HepG2 (cell line): ENCODE data around the gene HOXA5. TPM values are rescaled to one million over a fixed set of nuclear protein-coding genes. Genes with fewer than 3 reads are reported as not detected.

Experiments used
- CEBPZ ChIP-seq: IDR thresholded peaks from 2 replicates; pipeline ENCODE4 v1.6.1; 2012; ENCODE audit warnings: low read length, improper control_type of control experiment
- GLI4 ChIP-seq: sonication (generic); formaldehyde crosslinking; IDR thresholded peaks from 2 replicates; pipeline ENCODE4 v1.5.1; 2020; ENCODE audit warnings: missing genetic modification reagents, mild to moderate bottlenecking, moderate library complexity, borderline replicate concordance
- GPBP1L1 ChIP-seq: sonication (generic); formaldehyde crosslinking; IDR thresholded peaks from 2 replicates; pipeline ENCODE4 v1.5.0; 2020; ENCODE audit warnings: mild to moderate bottlenecking, missing genetic modification reagents
- HMGXB4 ChIP-seq, 2 experiments: sonication (generic) in 1 of 2; formaldehyde crosslinking in 1 of 2; IDR thresholded peaks; 2 replicates each; pipeline versions ENCODE4 v1.4.0 to v1.6.1; 2018 to 2020; ENCODE audit warnings: missing genetic modification reagents in 2 of 2, borderline replicate concordance in 1 of 2, low read depth in 1 of 2, mild to moderate bottlenecking in 1 of 2, missing biosample characterization in 1 of 2
- MAZ ChIP-seq, 2 experiments: sonication (generic) in 1 of 2; formaldehyde crosslinking in 1 of 2; IDR thresholded peaks; 2 replicates each; pipeline versions ENCODE4 v1.5.0 to v1.6.1; 2012 to 2020; ENCODE audit warnings: low read depth in 2 of 2, mild to moderate bottlenecking in 2 of 2, borderline replicate concordance in 1 of 2, improper control_type of control experiment in 1 of 2, low read length in 1 of 2, missing genetic modification reagents in 1 of 2, moderate library complexity in 1 of 2
- POLR2AphosphoS2 ChIP-seq: IDR thresholded peaks from 2 replicates; pipeline ENCODE4 v1.6.1; 2011; ENCODE audit warnings: low read depth, low read length, improper control_type of control experiment
- SIX1 ChIP-seq: sonication (generic); formaldehyde crosslinking; IDR thresholded peaks from 2 replicates; pipeline ENCODE4 v1.4.0; 2020; ENCODE audit warnings: missing genetic modification reagents, borderline replicate concordance
- ZNF441 ChIP-seq: sonication (generic); formaldehyde crosslinking; IDR thresholded peaks from 2 replicates; pipeline ENCODE4 v1.7.0; 2021; ENCODE audit warnings: missing genetic modification reagents, borderline replicate concordance
- ZNF761 ChIP-seq: sonication (generic); formaldehyde crosslinking; conservative IDR thresholded peaks from 2 replicates; pipeline ENCODE4 v1.4.0; 2020; ENCODE audit warnings: mild to moderate bottlenecking, missing genetic modification reagents
- ZSCAN12 ChIP-seq: sonication (generic); formaldehyde crosslinking; IDR thresholded peaks from 2 replicates; pipeline ENCODE4 v1.9.0; 2021; ENCODE audit warnings: mild to moderate bottlenecking, missing genetic modification reagents
- polyA plus RNA-seq, 8 experiments: library from polyadenylated mRNA; depleted of rRNA in 3 of 8; stranded (reverse) in 7 of 8; unstranded in 1 of 8; fragments of >200 nt; fragmentation: Illumina TruSeq in 4 of 8; extraction: Trizol in 4 of 8; gene quantifications; 2 replicates each; pipeline versions ENCODE4 v1.2.1 to v1.2.3, GENCODE V29; 2011 to 2016; ENCODE audit warnings: low read depth in 4 of 8, missing spikeins in 1 of 8, mixed read lengths in 1 of 8; ENCODE audit not compliant: insufficient read depth in 1 of 8
- total RNA-seq, 5 experiments: library from RNA; depleted of rRNA; stranded (reverse); fragments of >200 nt; fragmentation: Illumina TruSeq; extraction: Trizol; gene quantifications; 2 replicates each; pipeline ENCODE4 v1.2.3, GENCODE V29; 2016; ENCODE audit warnings: low read depth in 1 of 5
- TF ChIP-seq, protein P1 (sequence below): IDR thresholded peaks from 2 replicates; pipeline ENCODE4 v1.6.1; 2016; ENCODE audit warnings: low read depth, missing genetic modification reagents, missing compliant biosample characterization
- TF ChIP-seq, protein P2 (sequence below): sonication (generic); formaldehyde crosslinking; IDR thresholded peaks from 2 replicates; pipeline ENCODE4 v1.5.0; 2020; ENCODE audit warnings: missing genetic modification reagents

The HOXA5 gene
- total and polyA plus RNA-seq, 2 of the 13 experiments (the other 11 are each of a cell fraction or from before 2014, with no cell fraction given), result 3.2 to 3.6 TPM

GRCh38 chr7:27143023-27143949 is at the start of gene HOXA5 (continued):
- peak; percentile 50 to 81; a peak in 3 of 4 replicates for TF ChIP-seq HMGXB4 (CRISPR knock-in tag; IDR thresholded peaks at IDR 0.05; ENCODE audit: borderline replicate concordance in 1 of 2, low read depth in 1 of 2)
- no peak for TF ChIP-seq GPBP1L1
- no peak for TF ChIP-seq ZNF761 (CRISPR knock-in tag)
- TF ChIP-seq ZNF441 (CRISPR knock-in tag), result no peak
- TF ChIP-seq SIX1 (CRISPR knock-in tag), result no peak
- TF ChIP-seq POLR2AphosphoS2, result no peak
- TF ChIP-seq CEBPZ, result no peak
- TF ChIP-seq, protein P1, sequence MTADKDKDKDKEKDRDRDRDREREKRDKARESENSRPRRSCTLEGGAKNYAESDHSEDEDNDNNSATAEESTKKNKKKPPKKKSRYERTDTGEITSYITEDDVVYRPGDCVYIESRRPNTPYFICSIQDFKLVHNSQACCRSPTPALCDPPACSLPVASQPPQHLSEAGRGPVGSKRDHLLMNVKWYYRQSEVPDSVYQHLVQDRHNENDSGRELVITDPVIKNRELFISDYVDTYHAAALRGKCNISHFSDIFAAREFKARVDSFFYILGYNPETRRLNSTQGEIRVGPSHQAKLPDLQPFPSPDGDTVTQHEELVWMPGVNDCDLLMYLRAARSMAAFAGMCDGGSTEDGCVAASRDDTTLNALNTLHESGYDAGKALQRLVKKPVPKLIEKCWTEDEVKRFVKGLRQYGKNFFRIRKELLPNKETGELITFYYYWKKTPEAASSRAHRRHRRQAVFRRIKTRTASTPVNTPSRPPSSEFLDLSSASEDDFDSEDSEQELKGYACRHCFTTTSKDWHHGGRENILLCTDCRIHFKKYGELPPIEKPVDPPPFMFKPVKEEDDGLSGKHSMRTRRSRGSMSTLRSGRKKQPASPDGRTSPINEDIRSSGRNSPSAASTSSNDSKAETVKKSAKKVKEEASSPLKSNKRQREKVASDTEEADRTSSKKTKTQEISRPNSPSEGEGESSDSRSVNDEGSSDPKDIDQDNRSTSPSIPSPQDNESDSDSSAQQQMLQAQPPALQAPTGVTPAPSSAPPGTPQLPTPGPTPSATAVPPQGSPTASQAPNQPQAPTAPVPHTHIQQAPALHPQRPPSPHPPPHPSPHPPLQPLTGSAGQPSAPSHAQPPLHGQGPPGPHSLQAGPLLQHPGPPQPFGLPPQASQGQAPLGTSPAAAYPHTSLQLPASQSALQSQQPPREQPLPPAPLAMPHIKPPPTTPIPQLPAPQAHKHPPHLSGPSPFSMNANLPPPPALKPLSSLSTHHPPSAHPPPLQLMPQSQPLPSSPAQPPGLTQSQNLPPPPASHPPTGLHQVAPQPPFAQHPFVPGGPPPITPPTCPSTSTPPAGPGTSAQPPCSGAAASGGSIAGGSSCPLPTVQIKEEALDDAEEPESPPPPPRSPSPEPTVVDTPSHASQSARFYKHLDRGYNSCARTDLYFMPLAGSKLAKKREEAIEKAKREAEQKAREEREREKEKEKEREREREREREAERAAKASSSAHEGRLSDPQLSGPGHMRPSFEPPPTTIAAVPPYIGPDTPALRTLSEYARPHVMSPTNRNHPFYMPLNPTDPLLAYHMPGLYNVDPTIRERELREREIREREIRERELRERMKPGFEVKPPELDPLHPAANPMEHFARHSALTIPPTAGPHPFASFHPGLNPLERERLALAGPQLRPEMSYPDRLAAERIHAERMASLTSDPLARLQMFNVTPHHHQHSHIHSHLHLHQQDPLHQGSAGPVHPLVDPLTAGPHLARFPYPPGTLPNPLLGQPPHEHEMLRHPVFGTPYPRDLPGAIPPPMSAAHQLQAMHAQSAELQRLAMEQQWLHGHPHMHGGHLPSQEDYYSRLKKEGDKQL (CRISPR knock-in tag), result no peak
- no peak for TF ChIP-seq GLI4 (CRISPR knock-in tag)
- TF ChIP-seq ZSCAN12 (CRISPR knock-in tag), result no peak
- TF ChIP-seq, protein P2, sequence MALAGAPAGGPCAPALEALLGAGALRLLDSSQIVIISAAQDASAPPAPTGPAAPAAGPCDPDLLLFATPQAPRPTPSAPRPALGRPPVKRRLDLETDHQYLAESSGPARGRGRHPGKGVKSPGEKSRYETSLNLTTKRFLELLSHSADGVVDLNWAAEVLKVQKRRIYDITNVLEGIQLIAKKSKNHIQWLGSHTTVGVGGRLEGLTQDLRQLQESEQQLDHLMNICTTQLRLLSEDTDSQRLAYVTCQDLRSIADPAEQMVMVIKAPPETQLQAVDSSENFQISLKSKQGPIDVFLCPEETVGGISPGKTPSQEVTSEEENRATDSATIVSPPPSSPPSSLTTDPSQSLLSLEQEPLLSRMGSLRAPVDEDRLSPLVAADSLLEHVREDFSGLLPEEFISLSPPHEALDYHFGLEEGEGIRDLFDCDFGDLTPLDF, result 0 out of 2 replicates have a peak, but pooled peaks have one; percentile 9
- no peak for TF ChIP-seq MAZ (IDR thresholded peaks at IDR 0.05; ENCODE audit: borderline replicate concordance, low read depth, low read length)
- TF ChIP-seq MAZ (CRISPR knock-in tag; IDR thresholded peaks at IDR 0.05; ENCODE audit: low read depth), result 0 out of 2 replicates have a peak, but pooled peaks have one; percentile 25
